Parathyroid adenoma (tissue), 2 donors: Measurements from ENCODE around the gene SIPA1L2.

Source experiments
- H2AFZ ChIP-seq: fragments of 300-600 bp; sonication (generic); one replicate; pipeline ENCODE4 v1.7.0; 2017; ENCODE audit warnings: antibody characterized with exemption, mild to moderate bottlenecking
- H3K27ac ChIP-seq: fragments of 300-600 bp; sonication (generic); one replicate; pipeline ENCODE4 v1.7.0; 2017
- H3K27me3 ChIP-seq: fragments of 300-600 bp; sonication (generic); one replicate; pipeline ENCODE4 v1.7.0; 2017; ENCODE audit warnings: low read length; ENCODE audit not compliant: control insufficient read depth, insufficient read depth
- H3K36me3 ChIP-seq: fragments of 300-600 bp; sonication (generic); one replicate; pipeline ENCODE4 v1.7.0; 2017; ENCODE audit warnings: low read length; ENCODE audit not compliant: control insufficient read depth, insufficient read depth
- H3K4me1 ChIP-seq: fragments of 300-600 bp; sonication (generic); one replicate; pipeline ENCODE4 v1.7.0; 2017; ENCODE audit warnings: control low read depth
- H3K4me2 ChIP-seq: fragments of 300-600 bp; sonication (generic); one replicate; pipeline ENCODE4 v1.7.0; 2017; ENCODE audit warnings: low read length
- H3K4me3 ChIP-seq: fragments of 300-600 bp; sonication (generic); one replicate; pipeline ENCODE4 v1.7.0; 2017; ENCODE audit warnings: low read depth, low read length
- H3K79me2 ChIP-seq: fragments of 300-600 bp; sonication (generic); one replicate; pipeline ENCODE4 v1.7.0; 2017; ENCODE audit warnings: control low read depth
- H3K9ac ChIP-seq: fragments of 300-600 bp; sonication (generic); one replicate; pipeline ENCODE4 v1.7.0; 2017; ENCODE audit warnings: mild to moderate bottlenecking
- H3K9me3 ChIP-seq: fragments of 300-600 bp; sonication (generic); one replicate; pipeline ENCODE4 v1.7.0; 2017; ENCODE audit warnings: low read length; ENCODE audit not compliant: control insufficient read depth
- CTCF ChIP-seq: fragments of 300-600 bp; sonication (generic); IDR thresholded peaks from one replicate; pipeline ENCODE4 v1.7.0; 2017; ENCODE audit warnings: antibody characterized with exemption, mild to moderate bottlenecking
- donor health status: primary hyperparathyroidism.

The SIPA1L2 gene

GRCh38 chr1:232608427-232608826 is 21.5 kb downstream of the SIPA1L2 start:
- Histone ChIP-seq H3K9ac (no peak overlapping the region), H3K4me3 (no peak overlapping the region), H3K4me1 (no peaks in the 10 kb centered on the region), H3K79me2 (no peaks in the 10 kb centered on the region), H3K27ac (no peak overlapping the region), H3K36me3 (no peaks in the 10 kb centered on the region), H2AFZ (no peak overlapping the region), H3K27me3 (no peaks in the 10 kb centered on the region), H3K4me2 (no peak overlapping the region), H3K9me3 (no peaks in the 10 kb centered on the region)
- TF ChIP-seq CTCF, result no peak

- Histone ChIP-seq H3K4me2 (no peak overlapping the region), H3K36me3 (no peaks in the 10 kb centered on the region), H3K27ac (no peak overlapping the region), H3K4me1 (no peaks in the 10 kb centered on the region), H3K9ac (no peak overlapping the region), H3K9me3 (no peaks in the 10 kb centered on the region), H3K4me3 (no peak overlapping the region), H3K79me2 (no peaks in the 10 kb centered on the region), H2AFZ (no peak overlapping the region), H3K27me3 (no peaks in the 10 kb centered on the region)
- no peak for TF ChIP-seq CTCF
Observed at GRCh38 chr1:232602622-232603021, 27.3 kb downstream of the SIPA1L2 start.

GRCh38 chr1:232600424-232601258 is 29.3 kb downstream of the SIPA1L2 start:
- H2AFZ ChIP-seq, result no peak overlapping the region
- no peak overlapping the region for H3K27ac ChIP-seq
- H3K9ac ChIP-seq, result no peak overlapping the region
- H3K27me3 ChIP-seq, result no peaks in the 10 kb centered on the region
- no peaks in the 10 kb centered on the region for H3K4me1 ChIP-seq
- no peaks in the 10 kb centered on the region for H3K9me3 ChIP-seq
- no peaks in the 10 kb centered on the region for H3K36me3 ChIP-seq
- H3K4me3 ChIP-seq, result no peak overlapping the region
- H3K79me2 ChIP-seq, result no peaks in the 10 kb centered on the region
- TF ChIP-seq CTCF, result no peak
- no peak overlapping the region for H3K4me2 ChIP-seq

GRCh38 chr1:232599178-232600041 is 30.5 kb downstream of the SIPA1L2 start:
- TF ChIP-seq CTCF, result no peak
- no peak overlapping the region for H3K4me3 ChIP-seq
- H3K27me3 ChIP-seq, result no peaks in the 10 kb centered on the region
- no peaks in the 10 kb centered on the region for H3K9me3 ChIP-seq
- no peak overlapping the region for H3K9ac ChIP-seq
- H3K4me1 ChIP-seq, result no peaks in the 10 kb centered on the region
- H3K79me2 ChIP-seq, result no peaks in the 10 kb centered on the region
- no peak overlapping the region for H3K4me2 ChIP-seq
- no peaks in the 10 kb centered on the region for H3K36me3 ChIP-seq
- H3K27ac ChIP-seq, result no peak overlapping the region
- no peak overlapping the region for H2AFZ ChIP-seq
